Measurements from ENCODE around the gene LRRC23. TPM values are rescaled to one million over a fixed set of nuclear protein-coding genes. Genes with fewer than 3 reads are reported as not detected.
"Not testable (repeated sequence)": the region's sequence is repeated elsewhere in the genome, so short reads cannot be mapped to it uniquely, and the experiment has no call there.

The LRRC23 gene
- total RNA-seq, 1 experiment from 2014 or later: 3.6 TPM

DNA sequence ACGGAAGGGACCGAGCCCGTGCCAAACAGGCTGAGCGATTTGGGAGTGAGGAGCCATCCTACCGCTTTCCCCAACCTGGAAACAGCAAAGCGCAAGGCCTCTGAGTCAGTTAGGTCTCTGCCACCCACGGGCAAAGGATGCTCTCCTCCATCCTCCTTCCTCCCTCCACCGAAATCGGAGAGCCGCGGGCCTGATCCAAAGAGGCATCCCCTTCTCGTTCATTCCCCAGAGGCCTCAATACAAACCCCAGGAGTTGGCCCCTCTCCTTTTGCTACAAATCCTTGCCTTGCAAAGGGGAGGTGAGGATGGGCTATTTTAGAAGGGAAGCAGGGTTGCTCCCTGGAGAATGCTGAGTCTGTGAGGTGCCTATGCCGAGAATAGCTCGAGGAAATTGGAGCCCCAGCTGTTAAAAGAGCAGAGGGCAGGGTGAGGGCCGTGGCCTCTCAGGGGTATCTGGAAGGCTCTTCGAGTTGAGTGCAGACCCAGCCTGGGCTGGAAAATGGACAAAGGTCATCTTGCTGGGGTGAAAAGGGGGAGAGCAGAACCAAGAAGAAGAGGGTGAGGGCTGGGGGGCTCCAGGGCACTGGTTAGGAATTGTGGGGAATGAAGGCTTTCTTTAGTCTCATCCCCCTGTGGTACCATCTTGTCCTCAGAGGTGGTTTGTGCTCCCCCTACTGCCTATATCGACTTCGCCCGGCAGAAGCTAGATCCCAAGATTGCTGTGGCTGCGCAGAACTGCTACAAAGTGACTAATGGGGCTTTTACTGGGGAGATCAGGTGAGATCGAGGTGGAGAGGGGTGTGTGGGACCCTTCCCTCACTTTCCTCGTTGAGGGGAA is 36.2 kb upstream of the LRRC23 start:
- Histone ChIP-seq H3K4me1 (peaks cover 12% of the 10 kb centered on the region; the same call in 1 of the 2 replicates), H3K36me3 (peaks cover 37% of the 10 kb centered on the region)

GRCh38 chr12:6869049-6870021 is 35.3 kb upstream of the LRRC23 start:
- Histone ChIP-seq H3K27ac (no peak overlapping the region), H3K27me3 (no peaks in the 10 kb centered on the region), H3K4me1 (peaks cover 12% of the 10 kb centered on the region; the same call in 1 of the 2 replicates), H3K4me3 (peak overlapping the region; percentile 100), H3K36me3 (peaks cover 38% of the 10 kb centered on the region), H3K9me3 (replicated peaks) (no peaks in the 10 kb centered on the region)
- DNase-seq: peak; percentile 72 to 87

More for the DNA sequence above, 36.2 kb upstream of the LRRC23 start:
- DNase-seq: peak in 1 of 2 experiments; percentile 33
- Histone ChIP-seq H3K4me3 (peak overlapping the region; percentile 100), H3K9me3 (replicated peaks) (no peaks in the 10 kb centered on the region), H3K27me3 (no peaks in the 10 kb centered on the region), H3K27ac (peak overlapping the region; percentile 95)

GRCh38 chr12:6870304-6870703 is 34.3 kb upstream of the LRRC23 start:
- not testable (repeated sequence) for H3K27me3 ChIP-seq; H3K27ac ChIP-seq; H3K9me3 ChIP-seq (replicated peaks); DNase-seq; H3K4me3 ChIP-seq
- H3K4me1 ChIP-seq: peaks cover 12% of the 10 kb centered on the region; the same call in 1 of the 2 replicates
- peaks cover 37% of the 10 kb centered on the region for H3K36me3 ChIP-seq

GRCh38 chr12:6871052-6871957 is 33.3 kb upstream of the LRRC23 start:
- Histone ChIP-seq H3K27me3 (no peaks in the 10 kb centered on the region), H3K36me3 (peaks cover 38% of the 10 kb centered on the region), H3K4me1 (peaks cover 12% of the 10 kb centered on the region; the same call in 1 of the 2 replicates), H3K27ac (no peak overlapping the region), H3K9me3 (replicated peaks) (no peaks in the 10 kb centered on the region), H3K4me3 (no peak overlapping the region)
- DNase-seq: peak; percentile 24 to 40

DNA sequence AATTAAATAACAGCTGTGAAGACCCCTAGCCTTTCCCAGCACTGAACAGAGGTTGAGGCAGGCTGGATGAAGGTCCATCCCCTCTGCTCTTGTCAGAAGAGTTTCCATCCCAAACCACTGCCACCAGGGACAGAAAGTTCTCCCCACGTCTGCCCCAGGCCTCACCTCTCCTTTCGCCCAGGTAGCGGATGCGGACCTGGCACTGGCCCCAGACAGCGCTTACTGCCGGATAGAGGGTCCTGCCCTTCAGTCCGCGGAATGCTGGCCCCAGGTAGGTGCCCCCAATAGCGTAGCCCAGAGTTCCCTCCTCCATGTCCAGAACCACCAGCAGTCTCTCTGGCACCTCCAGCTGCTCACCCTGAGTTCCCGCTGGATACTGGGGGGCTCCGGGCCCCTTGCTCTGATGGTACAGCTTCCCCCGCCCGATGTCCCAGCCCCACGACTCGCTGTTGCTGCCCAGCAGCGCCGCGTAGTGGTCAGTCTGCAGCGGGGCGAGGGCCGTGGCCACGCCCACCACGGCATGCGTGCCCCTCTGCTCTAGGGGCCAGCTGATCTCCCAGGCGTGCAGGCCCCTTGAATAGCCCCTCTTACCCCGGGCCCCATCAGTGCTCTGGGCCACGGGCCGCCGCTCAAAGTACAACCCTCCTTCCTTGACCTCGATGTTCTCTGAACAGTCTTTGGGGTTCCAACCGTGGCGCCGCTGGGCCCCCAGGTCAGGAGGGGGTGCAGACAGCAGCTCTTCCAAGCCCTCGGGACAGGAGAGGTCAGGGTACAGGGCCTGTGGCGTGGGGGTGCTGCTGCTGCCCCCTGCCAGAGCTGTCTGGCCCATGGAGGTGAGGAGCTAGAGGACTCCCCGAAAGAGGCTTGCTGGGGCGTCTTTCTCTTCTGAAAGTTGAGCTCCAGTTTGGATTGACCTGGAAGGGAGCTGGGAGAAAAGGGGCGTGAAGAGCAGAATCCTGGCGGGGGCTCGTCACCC is 32.3 kb upstream of the LRRC23 start:
- Histone ChIP-seq H3K4me1 (peaks cover 10% of the 10 kb centered on the region; the same call in 1 of the 2 replicates), H3K27ac (no peak overlapping the region; the same call in 1 of the 2 replicates), H3K36me3 (peaks cover 41% of the 10 kb centered on the region), H3K9me3 (replicated peaks) (no peaks in the 10 kb centered on the region), H3K4me3 (peak overlapping the region; percentile 63), H3K27me3 (no peaks in the 10 kb centered on the region)
- DNase-seq: peak; percentile 84 to 88

DNA sequence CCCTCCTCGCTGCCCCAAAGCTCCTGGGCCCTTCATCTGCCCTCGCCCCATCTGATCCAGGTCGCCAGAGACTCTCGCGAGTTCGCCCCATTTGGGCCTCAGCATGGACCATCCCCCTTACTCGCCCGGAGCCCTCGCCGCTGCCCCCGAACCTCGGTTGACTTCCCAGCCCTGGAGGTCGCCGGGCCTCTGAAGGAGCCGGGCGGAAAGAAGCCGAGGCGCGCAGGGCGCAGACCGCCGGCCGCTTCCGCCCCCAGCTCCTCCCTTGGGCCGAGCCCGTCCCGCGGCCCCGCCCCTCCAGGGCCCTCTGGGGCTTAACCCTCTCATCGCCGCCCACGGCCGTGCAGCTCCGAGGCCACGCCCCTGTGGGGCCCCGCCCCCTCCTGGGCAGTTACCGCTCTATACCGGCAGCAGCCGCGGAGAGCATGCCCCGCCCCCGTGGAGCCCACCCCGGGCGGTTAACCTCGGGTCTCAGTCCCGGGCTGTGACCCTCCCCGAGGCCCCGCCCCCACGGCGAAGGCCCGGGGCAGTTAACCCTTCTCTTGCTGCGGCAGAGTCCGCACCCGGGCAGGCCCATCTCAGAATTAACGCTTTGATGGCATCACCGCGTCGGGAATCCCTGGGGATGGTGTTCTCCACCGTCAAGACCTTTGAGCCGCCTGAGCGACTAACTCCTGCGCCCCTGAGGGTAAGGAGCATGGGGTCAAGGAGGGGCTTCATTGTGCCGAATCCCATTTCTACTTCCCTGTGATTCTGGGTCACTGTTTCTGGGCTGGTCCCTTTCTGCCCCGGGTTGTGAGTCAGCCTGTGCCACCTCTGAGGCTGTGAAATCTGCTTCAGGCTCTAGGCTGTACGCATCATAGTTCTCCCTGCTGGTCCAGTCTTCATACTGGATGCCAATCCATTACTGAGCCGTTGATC is 31.3 kb upstream of the LRRC23 start, which contains the start of gene SPSB2:
TSS of gene SPSB2 (minus strand) at position 210 of the 921 bp plus-strand sequence. CDS start 402 bp downstream, outside the sequence.
- Histone ChIP-seq H3K4me3 (peak within 1 kb of the TSS; percentile 63), H3K36me3 (peaks cover 41% of the 10 kb centered on the region)
- peak; percentile 98 to 99 for DNase-seq

GRCh38 chr12:6874015-6874368 is 30.6 kb upstream of the LRRC23 start:
- not testable (repeated sequence) for H3K27ac ChIP-seq; H3K4me1 ChIP-seq; H3K9me3 ChIP-seq (replicated peaks); H3K27me3 ChIP-seq; DNase-seq
- Histone ChIP-seq H3K36me3 (peaks cover 38% of the 10 kb centered on the region), H3K4me3 (peak overlapping the region; percentile 63)

More for the DNA sequence above, 31.3 kb upstream of the LRRC23 start, which contains the start of gene SPSB2:
- no peaks in the 10 kb centered on the region for H3K27me3 ChIP-seq
- peak within 1 kb of the TSS; percentile 2; the same call in 1 of the 2 replicates for H3K27ac ChIP-seq
- peaks cover 10% of the 10 kb centered on the region; the same call in 1 of the 2 replicates for H3K4me1 ChIP-seq
- H3K9me3 ChIP-seq (replicated peaks): no peaks in the 10 kb centered on the region

GRCh38 chr12:6879824-6880223 is 24.8 kb upstream of the LRRC23 start:
- peaks cover 10% of the 10 kb centered on the region; the same call in 1 of the 2 replicates for H3K36me3 ChIP-seq
- H3K27me3 ChIP-seq; H3K4me3 ChIP-seq; H3K9me3 ChIP-seq (replicated peaks); H3K4me1 ChIP-seq; DNase-seq; H3K27ac ChIP-seq: not testable (repeated sequence)

DNA sequence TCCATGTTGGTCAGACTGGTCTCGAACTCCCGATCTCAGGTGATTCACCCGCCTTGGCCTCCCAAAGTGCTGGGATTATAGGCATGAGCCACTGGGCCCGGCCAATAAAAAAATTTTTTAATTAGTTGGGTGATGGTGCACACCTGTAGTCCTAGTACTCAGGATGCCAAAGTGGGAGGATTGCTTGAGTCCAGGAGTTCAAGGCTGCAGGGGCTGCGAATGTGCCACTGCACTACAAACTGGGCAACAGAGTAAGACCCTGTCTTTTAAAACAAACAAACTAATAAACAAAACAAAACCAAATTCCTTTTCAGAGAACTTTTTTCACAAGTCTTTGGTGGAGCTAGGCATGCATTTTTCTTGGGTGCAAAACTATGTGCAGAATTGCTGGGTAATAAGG is 21.4 kb upstream of the LRRC23 start:
- no peak overlapping the region for H3K27ac ChIP-seq
- no peaks in the 10 kb centered on the region for H3K36me3 ChIP-seq
- no peak for DNase-seq
- no peaks in the 10 kb centered on the region for H3K4me1 ChIP-seq
- H3K27me3 ChIP-seq: no peaks in the 10 kb centered on the region
- H3K9me3 ChIP-seq (replicated peaks): no peaks in the 10 kb centered on the region
- H3K4me3 ChIP-seq: no peak overlapping the region

- Histone ChIP-seq H3K4me1 (no peaks in the 10 kb centered on the region), H3K4me3 (no peak overlapping the region), H3K36me3 (no peaks in the 10 kb centered on the region), H3K9me3 (replicated peaks) (no peaks in the 10 kb centered on the region), H3K27ac (no peak overlapping the region), H3K27me3 (no peaks in the 10 kb centered on the region)
- no peak for DNase-seq
Measured at GRCh38 chr12:6883683-6884082, 20.9 kb upstream of the LRRC23 start.

GRCh38 chr12:6884539-6884938 is 20.1 kb upstream of the LRRC23 start:
- no peak for DNase-seq
- Histone ChIP-seq H3K4me3 (no peak overlapping the region), H3K9me3 (replicated peaks) (no peaks in the 10 kb centered on the region), H3K4me1 (no peaks in the 10 kb centered on the region), H3K27ac (no peak overlapping the region), H3K27me3 (no peaks in the 10 kb centered on the region), H3K36me3 (no peaks in the 10 kb centered on the region)
